ENCODE measurements around the gene IPPK.

DNA sequence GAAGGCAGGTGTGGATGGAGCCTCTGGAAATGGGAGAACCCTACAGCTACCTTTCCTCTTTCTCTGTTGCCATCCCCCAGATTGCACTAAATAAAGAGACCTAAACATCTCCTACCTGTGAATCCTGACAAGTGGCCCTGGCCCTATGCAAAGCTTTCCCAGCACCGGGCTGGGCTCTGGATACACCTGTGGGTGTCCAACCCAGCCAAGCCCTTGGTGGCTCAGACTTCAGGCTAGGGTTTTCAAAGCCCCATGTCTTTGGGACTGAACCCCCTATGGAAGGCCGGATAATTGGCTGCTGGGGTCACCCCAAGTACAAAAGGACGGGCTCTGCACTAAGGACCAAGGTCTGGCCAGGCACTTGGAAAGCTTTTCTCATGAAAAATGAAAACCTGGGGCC is 44.1 kb upstream of the IPPK start:
- TF ChIP-seq, protein P1, sequence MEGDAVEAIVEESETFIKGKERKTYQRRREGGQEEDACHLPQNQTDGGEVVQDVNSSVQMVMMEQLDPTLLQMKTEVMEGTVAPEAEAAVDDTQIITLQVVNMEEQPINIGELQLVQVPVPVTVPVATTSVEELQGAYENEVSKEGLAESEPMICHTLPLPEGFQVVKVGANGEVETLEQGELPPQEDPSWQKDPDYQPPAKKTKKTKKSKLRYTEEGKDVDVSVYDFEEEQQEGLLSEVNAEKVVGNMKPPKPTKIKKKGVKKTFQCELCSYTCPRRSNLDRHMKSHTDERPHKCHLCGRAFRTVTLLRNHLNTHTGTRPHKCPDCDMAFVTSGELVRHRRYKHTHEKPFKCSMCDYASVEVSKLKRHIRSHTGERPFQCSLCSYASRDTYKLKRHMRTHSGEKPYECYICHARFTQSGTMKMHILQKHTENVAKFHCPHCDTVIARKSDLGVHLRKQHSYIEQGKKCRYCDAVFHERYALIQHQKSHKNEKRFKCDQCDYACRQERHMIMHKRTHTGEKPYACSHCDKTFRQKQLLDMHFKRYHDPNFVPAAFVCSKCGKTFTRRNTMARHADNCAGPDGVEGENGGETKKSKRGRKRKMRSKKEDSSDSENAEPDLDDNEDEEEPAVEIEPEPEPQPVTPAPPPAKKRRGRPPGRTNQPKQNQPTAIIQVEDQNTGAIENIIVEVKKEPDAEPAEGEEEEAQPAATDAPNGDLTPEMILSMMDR (IDR thresholded peaks at IDR 0.05; ENCODE audit: low read length) = no peak
- TF ChIP-seq EZH2 (IDR thresholded peaks at IDR 0.05; ENCODE audit: borderline replicate concordance, low read length) = no peak
